Suprapubic skin (tissue), 4 donors: ENCODE measurements around the gene INAFM2. TPM values are rescaled to one million over a fixed set of nuclear protein-coding genes. Genes with fewer than 3 reads are reported as not detected.

Experiments used
- DNase-seq, 2 donors: peaks; one replicate each; pipeline ENCODE4 v3.0.0-alpha.2; 2019; ENCODE audit warnings: low spot score in 2 of 2
- H3K27ac ChIP-seq: fragments of 200-600 bp; sonication (generic); one replicate; pipeline ENCODE4 v1.5.1; 2019
- H3K27me3 ChIP-seq: fragments of 200-600 bp; sonication (generic); one replicate; pipeline ENCODE4 v1.5.1; 2019
- H3K36me3 ChIP-seq: fragments of 200-600 bp; sonication (generic); one replicate; pipeline ENCODE4 v1.5.1; 2019
- H3K4me1 ChIP-seq: fragments of 200-600 bp; sonication (generic); one replicate; pipeline ENCODE4 v1.5.1; 2019
- H3K4me3 ChIP-seq: fragments of 200-600 bp; sonication (generic); one replicate; pipeline ENCODE4 v1.5.1; 2019; ENCODE audit warnings: mild to moderate bottlenecking
- H3K9me3 ChIP-seq: fragments of 200-600 bp; sonication (generic); one replicate; pipeline ENCODE4 v1.5.1; 2019
- CTCF ChIP-seq, 2 donors: fragments of 200-600 bp in 1 of 2; fragments of 450-650 bp in 1 of 2; sonication (generic) in 1 of 2; IDR thresholded peaks; one replicate each; pipeline ENCODE4 v1.5.1; 2016 to 2019; ENCODE audit warnings: antibody characterized with exemption in 2 of 2, mild to moderate bottlenecking in 1 of 2, moderate library complexity in 1 of 2
- EP300 ChIP-seq: sonication (generic); formaldehyde crosslinking; IDR thresholded peaks from one replicate; pipeline ENCODE4 v1.6.1; 2017; ENCODE audit warnings: antibody characterized with exemption
- POLR2A ChIP-seq, 2 donors: fragments of 450-650 bp; IDR thresholded peaks; one replicate each; pipeline ENCODE4 v1.6.1; 2017; ENCODE audit warnings: antibody characterized with exemption in 2 of 2, mild to moderate bottlenecking in 2 of 2, moderate library complexity in 2 of 2
- POLR2AphosphoS5 ChIP-seq, 3 donors: sonication (generic); formaldehyde crosslinking; IDR thresholded peaks; one replicate each; pipeline ENCODE4 v1.6.1; 2017; ENCODE audit warnings: antibody characterized with exemption in 3 of 3
- WGBS: methylation state at CpG from one replicate; pipeline ENCODE4 v1.1.5; 2018; 5-methylcytosine and 5-hydroxymethylcytosine counted together
- total RNA-seq, 4 donors: library from RNA; depleted of rRNA; stranded (reverse); fragments of >200 nt; gene quantifications; one replicate each; pipeline ENCODE4 v1.1.0, GENCODE V29; 2016

Gene INAFM2
- total RNA-seq, 4 donors from 2014 or later, result 3.3 to 9.1 (median 6.1) TPM

DNA sequence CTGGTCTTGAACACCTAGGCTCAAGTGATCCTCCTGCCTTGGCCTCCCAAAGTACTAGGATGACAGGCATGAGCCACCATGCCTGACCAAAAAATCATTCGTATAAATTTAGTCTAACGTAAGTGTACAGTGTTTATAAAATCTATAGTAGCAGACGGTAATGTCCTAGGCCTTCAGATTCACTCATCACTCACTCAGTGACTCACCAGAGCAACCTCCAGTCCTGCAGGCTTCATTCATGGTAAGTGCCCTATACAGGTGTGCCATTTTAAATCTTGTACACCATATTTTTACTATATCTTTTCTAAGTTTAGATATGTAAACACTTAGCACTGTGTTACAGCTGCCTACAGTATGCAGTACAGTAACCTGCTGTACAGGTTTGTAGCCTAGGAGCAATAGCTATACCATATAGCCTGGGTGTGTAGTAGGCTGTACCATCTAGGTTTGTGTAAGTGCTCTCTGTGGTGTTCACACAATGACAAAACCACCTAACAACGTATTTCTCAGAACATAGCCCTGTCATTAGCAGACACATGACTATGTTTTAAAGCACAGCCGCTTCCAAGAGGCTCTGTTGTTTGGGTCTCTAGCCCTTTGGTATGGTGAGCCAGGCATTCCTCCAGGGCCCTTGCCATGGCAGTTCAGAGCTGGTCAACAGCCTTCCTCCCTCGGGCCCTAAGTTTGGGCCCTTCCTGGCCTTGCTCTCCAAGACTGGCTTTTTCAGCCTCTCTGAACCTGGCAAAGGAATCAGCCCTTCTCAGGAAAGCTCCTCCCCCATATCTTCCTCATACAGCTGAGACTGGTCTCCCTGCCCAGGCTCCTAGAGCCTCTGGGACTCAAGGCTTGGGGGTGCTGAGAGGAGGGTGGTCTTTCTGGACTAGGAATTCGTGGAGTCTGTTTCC lies 19.2 kb downstream of the INAFM2 start:
- Histone ChIP-seq H3K9me3 (no peaks in the 10 kb centered on the region), H3K4me1 (peaks cover 70% of the 10 kb centered on the region), H3K4me3 (no peak overlapping the region), H3K27ac (peak overlapping the region; percentile 22), H3K36me3 (no peaks in the 10 kb centered on the region), H3K27me3 (no peaks in the 10 kb centered on the region)
- no peak for DNase-seq
- TF ChIP-seq EP300 (no peak), POLR2AphosphoS5 (IDR thresholded peaks at IDR 0.05) (no peak), POLR2A (IDR thresholded peaks at IDR 0.05) (no peak), CTCF (IDR thresholded peaks at IDR 0.05) (no peak)
- 64% methylated on average over 7 of the region's 7 CpGs for WGBS

DNA sequence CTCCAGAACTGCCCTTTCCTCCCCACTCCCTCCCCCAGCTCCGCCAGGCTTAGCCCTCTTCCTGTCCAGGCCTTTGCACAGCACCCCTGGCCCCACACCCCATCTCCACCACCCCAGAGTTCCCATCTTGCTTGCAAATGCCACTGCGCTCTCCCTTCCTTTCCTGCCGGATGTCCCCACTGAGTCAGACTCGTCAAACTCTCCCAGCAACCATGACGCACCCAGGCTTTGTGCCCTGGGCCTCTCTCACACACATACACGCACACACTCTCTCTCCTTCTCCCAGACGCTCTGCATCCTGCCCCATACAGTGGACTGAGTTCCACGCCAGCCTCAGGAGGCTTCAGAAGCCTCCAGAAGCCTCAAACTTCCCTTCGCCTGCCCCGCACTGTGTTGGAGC lies 20.0 kb downstream of the INAFM2 start:
- H3K36me3 ChIP-seq, result no peaks in the 10 kb centered on the region
- TF ChIP-seq POLR2A (IDR thresholded peaks at IDR 0.05) (no peak), EP300 (no peak), CTCF (IDR thresholded peaks at IDR 0.05) (no peak), POLR2AphosphoS5 (IDR thresholded peaks at IDR 0.05) (no peak)
- peaks cover 62% of the 10 kb centered on the region for H3K4me1 ChIP-seq
- H3K9me3 ChIP-seq, result no peaks in the 10 kb centered on the region
- 83% methylated on average over 10 of the region's 10 CpGs for WGBS
- DNase-seq, result no peak
- H3K4me3 ChIP-seq, result no peak overlapping the region
- H3K27ac ChIP-seq, result peak overlapping the region; percentile 22
- H3K27me3 ChIP-seq, result no peaks in the 10 kb centered on the region

GRCh38 chr15:40344217-40344616 lies 20.7 kb downstream of the INAFM2 start:
- no peak for TF ChIP-seq CTCF (IDR thresholded peaks at IDR 0.05)
- TF ChIP-seq POLR2A (IDR thresholded peaks at IDR 0.05), result no peak
- no peak for TF ChIP-seq POLR2AphosphoS5 (IDR thresholded peaks at IDR 0.05)
- TF ChIP-seq EP300, result no peak
- Histone ChIP-seq H3K4me1 (peaks cover 55% of the 10 kb centered on the region), H3K36me3 (no peaks in the 10 kb centered on the region), H3K9me3 (no peaks in the 10 kb centered on the region), H3K27ac (no peak overlapping the region), H3K27me3 (no peaks in the 10 kb centered on the region), H3K4me3 (no peak overlapping the region)
- DNase-seq, result no peak
- 57% methylated on average over 5 of the region's 6 CpGs for WGBS

DNA sequence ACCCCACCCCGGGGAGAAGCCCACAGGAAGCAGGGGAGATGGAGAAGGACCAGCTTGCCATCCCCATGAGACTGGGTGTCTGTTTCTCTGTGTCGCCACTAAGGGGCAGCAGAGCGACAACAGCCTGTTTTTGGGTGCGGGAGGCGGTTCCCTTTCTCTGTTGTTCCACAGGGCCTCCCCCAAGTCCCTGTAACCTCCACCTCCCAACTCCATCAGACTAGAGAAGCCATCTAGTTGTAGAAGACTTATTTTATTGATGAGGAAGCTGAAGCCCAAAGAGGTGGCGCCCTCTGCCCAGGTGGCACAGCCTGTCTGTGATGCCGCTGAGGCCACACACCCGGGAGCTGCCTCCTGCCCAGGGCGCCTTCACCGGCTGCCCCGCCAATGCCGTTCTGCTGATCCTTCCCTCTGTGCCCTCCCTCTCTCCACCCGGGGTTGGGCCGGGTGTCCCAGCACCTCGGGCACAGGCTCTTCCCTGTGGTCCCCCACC lies 21.2 kb downstream of the INAFM2 start:
- no peak overlapping the region for H3K27ac ChIP-seq
- H3K36me3 ChIP-seq, result no peaks in the 10 kb centered on the region
- 42% methylated on average over 8 of the region's 15 CpGs for WGBS
- H3K27me3 ChIP-seq, result no peaks in the 10 kb centered on the region
- H3K4me1 ChIP-seq, result peaks cover 50% of the 10 kb centered on the region
- no peak for DNase-seq
- TF ChIP-seq CTCF (IDR thresholded peaks at IDR 0.05) (peak; percentile 71 to 83), EP300 (no peak), POLR2AphosphoS5 (IDR thresholded peaks at IDR 0.05) (no peak), POLR2A (IDR thresholded peaks at IDR 0.05) (no peak)
- H3K9me3 ChIP-seq, result no peaks in the 10 kb centered on the region
- no peak overlapping the region for H3K4me3 ChIP-seq

- Histone ChIP-seq H3K27me3 (no peaks in the 10 kb centered on the region), H3K9me3 (no peaks in the 10 kb centered on the region), H3K36me3 (no peaks in the 10 kb centered on the region), H3K4me1 (peaks cover 44% of the 10 kb centered on the region), H3K27ac (no peak overlapping the region), H3K4me3 (no peak overlapping the region)
- DNase-seq, result no peak
- 80% methylated on average over 5 of the region's 10 CpGs for WGBS
- TF ChIP-seq POLR2A (IDR thresholded peaks at IDR 0.05) (no peak), EP300 (no peak), POLR2AphosphoS5 (IDR thresholded peaks at IDR 0.05) (no peak), CTCF (IDR thresholded peaks at IDR 0.05) (no peak)
Observed at GRCh38 chr15:40345225-40345866, 21.9 kb downstream of the INAFM2 start.
